Activated CD4-positive, alpha-beta T cell treated with anti-CD3 and anti-CD28 coated beads, Interleukin-10, Interleukin-2, amounts not matched to agents 100 ng/mL and 50 ng/mL, durations not matched to agents 16 hours and 8 hours (primary cell): Measurements from ENCODE around the gene TPD52L1.

Experiments used
- DNase-seq: peaks from one replicate; pipeline ENCODE4 v3.0.0-alpha.2; 2020

The TPD52L1 gene

DNA sequence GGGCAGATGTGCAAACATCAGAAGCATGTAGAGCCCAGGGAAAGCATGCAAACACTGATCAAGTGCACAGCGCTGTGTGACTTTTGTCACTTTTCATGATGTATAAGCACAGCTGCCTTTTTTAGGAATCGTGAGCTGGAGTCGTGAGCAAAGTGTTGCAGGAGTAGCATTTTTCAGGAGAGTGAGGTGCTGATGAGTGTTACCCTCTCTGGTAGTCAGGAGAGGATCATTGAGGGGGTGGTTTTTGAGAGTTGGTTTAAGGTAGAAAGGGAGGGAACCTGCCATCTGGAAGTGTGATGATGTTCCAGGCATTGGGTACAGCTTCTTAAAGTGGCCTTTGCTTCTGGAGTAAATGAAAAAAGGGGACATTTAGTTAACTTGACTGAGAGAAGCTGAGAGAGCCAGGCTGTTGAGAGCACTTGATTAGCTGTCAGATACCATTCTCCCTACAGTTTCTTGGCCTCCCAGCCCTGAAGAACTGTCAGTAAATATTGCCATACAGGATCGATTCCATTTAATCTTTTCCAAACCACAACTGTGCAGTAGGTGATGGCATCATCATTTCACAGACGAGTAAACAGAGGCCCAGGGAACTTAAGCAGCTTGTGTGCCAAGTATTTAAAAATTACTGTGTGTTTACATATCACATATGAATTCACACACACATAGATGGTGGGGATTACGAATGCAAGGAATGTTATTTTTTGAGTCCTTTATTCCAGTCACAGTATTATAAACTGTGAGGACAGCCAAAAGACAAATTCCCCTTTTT, 28.9 kb downstream of the TPD52L1 start:
- no peak for DNase-seq

GRCh38 chr6:125183391-125183790, 29.8 kb downstream of the TPD52L1 start:
- DNase-seq, result no peak

GRCh38 chr6:125188037-125188436, 34.5 kb downstream of the TPD52L1 start:
- DNase-seq, result no peak

DNA sequence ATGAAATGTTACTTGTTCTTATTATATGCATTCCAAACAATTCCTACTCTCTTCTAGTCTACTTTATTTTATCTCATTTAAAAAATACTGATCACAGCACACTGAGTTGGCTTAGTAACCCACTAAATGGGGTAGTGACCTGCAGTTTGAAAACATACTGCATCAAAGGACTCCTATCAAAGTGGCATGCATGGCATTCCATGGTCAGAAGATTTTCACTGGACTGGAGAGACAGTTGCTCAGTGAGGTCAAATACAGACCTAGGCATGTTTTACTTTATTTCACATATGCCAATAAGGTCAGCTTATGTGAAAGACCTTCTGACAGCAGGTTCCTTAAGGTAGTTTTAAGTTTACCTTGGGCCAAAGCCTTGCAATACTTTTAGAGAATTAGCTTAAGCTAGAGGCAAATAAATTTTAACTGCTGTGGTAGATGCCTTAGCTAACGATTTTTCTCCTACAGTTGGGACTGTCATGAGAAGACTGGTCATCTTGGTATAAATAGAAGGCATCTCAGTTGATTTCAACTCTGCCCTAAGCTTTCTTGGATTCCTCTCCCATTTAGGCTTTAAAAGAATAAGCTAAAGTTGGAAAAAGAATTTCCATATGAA, 35.1 kb downstream of the TPD52L1 start:
- no peak for DNase-seq

- no peak for DNase-seq
Measured at GRCh38 chr6:125189494-125189893, 35.9 kb downstream of the TPD52L1 start.

- DNase-seq, result no peak
Measured at GRCh38 chr6:125190667-125191066, 37.1 kb downstream of the TPD52L1 start.

GRCh38 chr6:125191916-125192609, 38.5 kb downstream of the TPD52L1 start:
- DNase-seq, result peak; percentile 76

- no peak for DNase-seq
Measured at GRCh38 chr6:125192610-125192930, 39.0 kb downstream of the TPD52L1 start.

- DNase-seq, result no peak
Measured at GRCh38 chr6:125193208-125193607, 39.6 kb downstream of the TPD52L1 start.

GRCh38 chr6:125194941-125195340, 41.4 kb downstream of the TPD52L1 start:
- no peak for DNase-seq

DNA sequence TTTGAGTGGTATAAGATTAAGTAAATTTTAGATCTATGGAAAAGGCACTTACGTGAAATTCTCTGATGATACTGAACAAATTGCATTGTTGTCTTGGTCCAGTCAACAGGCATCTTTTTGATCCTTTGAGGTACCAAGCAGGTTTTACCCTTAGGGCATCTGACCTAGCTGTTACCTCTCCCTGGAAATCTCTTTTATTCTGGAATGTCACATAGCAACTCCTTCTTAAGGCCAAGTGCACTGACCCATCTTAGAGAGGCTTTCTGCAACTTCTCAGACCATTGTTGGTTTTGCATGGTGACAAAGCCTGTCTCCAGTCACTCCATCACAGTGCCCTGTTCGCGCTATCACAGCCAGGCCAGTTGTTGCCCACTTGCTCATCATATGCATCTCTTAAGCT, 42.0 kb downstream of the TPD52L1 start:
- no peak for DNase-seq

- DNase-seq, result no peak
Measured at GRCh38 chr6:125196613-125197012, 43.0 kb downstream of the TPD52L1 start.

GRCh38 chr6:125197795-125198269, 44.3 kb downstream of the TPD52L1 start:
- DNase-seq, result no peak

GRCh38 chr6:125198398-125198937, 44.9 kb downstream of the TPD52L1 start:
- no peak for DNase-seq

DNA sequence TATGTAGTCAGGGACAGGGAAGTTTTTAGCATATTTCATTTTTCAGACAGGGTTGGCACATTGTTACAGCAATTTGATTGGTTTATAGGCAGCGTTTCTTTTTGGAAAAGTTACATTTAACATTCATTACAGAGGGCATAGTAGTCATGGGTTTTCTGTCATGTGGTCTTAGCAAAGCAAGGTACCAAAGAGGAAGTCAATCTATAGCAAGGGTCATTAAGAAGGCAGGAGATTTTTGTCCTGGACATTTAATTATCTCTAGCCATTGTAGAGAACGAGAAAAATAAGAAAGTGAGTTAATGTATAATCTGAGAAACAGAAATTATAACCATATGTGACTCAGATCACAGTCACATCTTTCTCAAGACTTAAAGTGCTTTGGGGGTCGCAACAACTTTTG, 47.4 kb downstream of the TPD52L1 start:
- DNase-seq, result no peak

DNA sequence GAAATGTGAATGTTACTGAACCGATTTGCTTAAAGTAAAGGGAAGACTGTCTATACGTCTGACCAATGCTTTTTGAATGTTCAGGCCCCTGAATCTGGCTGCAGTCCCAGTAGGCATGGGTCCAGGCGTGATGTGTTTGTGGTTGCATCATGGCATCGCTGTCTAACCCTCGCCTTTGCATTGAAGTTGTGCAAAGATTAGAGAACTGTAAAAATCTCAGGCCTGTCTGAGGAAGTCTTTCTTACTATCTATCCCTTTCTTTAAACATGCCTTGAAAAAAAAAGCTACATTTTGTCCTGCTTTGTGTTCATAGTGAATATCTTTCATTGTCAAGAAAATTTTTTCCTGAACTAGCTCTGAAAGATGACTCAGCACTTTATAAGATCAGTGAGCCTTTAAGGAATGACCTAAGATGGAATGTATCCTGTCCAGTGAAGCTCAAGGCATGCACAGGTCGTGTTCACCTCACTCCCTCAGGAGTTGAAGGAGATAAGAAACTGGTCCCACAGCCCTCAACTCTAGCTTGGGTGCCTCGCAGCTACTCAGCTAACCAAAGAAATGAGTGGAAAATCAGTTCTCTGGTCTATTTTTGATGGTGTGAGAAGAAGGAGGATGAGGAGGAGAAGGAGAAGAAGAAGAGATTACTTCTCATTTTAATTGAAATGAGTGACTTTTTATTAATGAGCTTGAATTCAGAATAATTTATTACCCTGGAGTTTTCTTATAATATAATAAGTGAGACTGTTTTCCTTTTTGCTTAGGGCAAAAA, 48.6 kb downstream of the TPD52L1 start:
- DNase-seq, result no peak

DNA sequence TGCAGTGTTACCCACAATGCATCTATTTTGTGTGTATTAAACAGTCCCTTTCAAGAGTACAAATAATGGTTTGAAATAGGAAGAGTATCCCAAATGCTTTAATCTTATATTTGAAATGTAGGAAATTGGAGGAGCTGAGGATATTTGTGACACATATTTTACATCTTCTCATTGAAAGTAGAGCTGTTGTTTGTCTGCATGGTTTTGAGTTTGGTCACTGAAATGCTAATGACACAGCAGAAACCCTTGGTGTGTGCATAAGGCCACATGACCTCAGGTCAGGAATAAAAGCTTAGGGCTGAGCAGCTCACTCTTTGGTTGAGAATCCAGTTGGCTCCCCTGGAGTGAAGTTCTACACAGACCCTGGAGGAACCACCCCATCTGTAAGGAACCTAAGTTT, 49.8 kb downstream of the TPD52L1 start:
- no peak for DNase-seq

DNA sequence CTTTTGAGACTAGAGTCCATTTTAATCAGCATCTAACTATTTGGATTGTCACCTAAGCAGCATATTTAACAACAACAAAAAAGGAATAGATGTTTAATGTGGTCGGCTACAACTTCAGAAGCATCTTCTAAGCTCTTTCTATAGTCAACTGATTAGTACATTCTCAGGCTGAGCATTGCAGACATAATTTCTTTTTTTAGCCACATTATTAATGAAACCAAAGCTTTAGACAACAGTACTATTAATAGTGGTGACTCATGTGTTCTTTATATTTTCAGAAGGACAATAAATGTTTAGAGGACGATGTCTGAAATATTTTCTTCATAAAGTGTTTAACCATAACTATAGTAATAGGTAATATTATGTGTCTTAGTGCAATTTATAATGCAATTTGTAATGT, 52.4 kb downstream of the TPD52L1 start:
- DNase-seq, result no peak

GRCh38 chr6:125206389-125206788, 52.8 kb downstream of the TPD52L1 start:
- no peak for DNase-seq

- DNase-seq, result no peak
Measured at GRCh38 chr6:125207956-125208355, 54.4 kb downstream of the TPD52L1 start.

DNA sequence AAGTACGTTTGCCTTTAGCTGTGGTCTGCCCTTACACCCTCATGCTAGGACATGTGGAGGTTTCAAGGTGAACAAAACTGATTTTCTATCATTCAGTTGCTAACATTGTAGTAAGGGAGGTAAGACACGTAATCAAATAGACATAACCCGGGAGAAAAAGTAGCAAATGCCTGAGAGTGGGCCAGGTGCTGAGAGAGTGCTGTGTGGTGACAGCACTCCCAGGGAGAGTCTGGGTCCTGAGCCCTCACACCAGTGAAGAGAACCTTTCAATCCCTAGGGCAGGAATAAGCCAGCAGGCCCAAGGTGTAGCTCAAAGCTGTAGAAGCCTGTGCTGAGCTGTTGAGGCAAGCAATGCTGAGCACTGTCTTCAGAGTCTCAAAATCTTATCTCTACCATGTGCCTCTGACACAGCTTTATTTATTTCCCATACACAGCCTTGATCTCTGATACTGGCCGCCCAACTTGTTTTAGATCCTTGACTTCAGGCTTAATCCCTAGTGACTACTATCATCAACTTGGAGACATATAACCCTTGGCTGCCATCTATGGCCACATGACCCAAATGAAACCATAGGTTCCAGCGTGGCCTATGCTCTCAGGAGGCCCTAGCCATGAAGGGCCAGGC, 55.2 kb downstream of the TPD52L1 start:
- no peak for DNase-seq

DNA sequence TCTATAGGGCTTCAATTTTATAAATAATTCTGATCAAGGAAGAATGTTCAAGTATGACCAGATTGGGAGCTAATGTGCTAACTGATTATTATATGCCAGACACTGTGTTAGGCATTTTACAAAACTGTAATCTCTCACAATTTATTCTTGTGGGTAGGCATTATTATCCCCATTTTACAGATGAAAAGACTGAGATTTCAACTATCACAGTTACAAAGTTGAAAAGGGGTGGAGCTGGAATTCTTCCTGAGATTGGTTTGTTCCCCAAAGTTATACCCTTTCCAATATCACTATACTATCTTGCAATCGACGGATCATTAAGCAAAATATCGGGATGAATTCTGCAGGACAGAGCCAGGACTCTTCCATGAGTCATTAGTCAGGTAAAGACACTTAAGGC, 57.1 kb downstream of the TPD52L1 start:
- no peak for DNase-seq

DNA sequence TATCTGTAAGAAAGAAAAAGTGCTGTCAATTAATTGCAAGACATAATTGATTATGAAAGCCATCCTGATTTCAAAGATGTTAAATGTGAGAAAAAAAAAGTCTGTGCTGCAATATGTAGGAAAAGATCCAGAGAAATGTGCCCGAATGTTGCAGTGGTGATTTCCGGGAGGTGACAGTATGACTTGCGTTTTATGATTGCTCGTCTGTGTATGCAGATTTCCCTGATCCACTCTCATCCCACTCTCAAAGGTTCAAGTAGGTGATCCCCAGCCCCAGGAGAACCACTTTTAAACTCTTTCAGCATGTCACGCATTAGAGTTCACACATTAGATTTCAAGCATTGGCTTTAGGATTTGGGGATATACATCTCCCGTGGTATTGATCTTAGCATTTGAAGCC, 57.8 kb downstream of the TPD52L1 start:
- DNase-seq, result no peak
